HG02610 (cell line): Measurements from ENCODE around the gene XRCC3.

ENCODE experiments used
- ATAC-seq: cut with Tn5 transposase; IDR thresholded peaks from one replicate; pipeline ENCODE4 v1.9.1; 2021; ENCODE audit warnings: mild to moderate bottlenecking, moderate library complexity; ENCODE audit not compliant: unreplicated experiment

Gene XRCC3

DNA sequence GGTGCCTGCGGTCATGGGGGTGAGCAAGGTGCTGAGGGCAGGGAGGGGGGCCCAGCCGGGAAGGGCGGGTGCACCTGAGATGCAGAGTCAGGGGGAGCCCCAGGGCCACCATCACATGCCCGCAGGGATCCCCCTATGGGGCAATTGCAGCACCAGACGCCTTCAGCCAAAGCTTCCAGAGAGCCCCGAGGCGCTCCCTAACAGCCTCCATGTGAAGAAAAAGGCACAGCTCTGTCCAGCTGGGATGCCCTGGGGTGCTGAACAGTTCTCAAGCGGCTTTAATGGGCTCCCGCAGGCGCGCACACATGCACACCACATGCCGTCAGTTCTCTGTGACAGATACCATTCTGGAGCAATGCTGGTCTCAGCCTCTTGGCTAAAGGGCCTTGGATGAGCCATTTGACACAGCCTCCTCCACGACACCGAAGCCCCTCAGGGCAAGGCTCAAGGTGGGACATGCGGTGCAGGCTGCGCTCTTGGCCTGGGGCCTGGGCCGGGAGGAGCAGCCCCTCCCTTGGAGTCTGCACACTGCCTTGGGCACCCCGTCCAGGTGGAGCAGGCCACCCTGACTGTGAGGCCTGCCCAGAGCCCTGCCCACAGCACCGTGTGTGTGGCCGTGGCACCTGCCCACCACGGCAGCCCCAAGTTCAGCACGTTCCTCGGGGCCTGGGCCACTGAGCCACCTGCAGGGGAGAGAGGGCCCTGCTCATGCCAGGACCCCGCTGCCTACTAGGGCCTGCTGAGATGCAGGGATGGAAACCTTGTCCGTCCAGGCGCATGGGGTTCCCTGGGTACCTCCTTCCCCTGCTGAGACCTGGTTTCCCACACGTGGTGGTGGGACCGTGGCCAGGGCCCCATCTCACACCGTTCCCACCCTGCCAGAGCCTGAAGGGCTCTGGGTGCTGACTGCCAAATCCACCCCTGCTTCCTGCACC, 7.7 kb downstream of the XRCC3 start:
- ATAC-seq: no peak

DNA sequence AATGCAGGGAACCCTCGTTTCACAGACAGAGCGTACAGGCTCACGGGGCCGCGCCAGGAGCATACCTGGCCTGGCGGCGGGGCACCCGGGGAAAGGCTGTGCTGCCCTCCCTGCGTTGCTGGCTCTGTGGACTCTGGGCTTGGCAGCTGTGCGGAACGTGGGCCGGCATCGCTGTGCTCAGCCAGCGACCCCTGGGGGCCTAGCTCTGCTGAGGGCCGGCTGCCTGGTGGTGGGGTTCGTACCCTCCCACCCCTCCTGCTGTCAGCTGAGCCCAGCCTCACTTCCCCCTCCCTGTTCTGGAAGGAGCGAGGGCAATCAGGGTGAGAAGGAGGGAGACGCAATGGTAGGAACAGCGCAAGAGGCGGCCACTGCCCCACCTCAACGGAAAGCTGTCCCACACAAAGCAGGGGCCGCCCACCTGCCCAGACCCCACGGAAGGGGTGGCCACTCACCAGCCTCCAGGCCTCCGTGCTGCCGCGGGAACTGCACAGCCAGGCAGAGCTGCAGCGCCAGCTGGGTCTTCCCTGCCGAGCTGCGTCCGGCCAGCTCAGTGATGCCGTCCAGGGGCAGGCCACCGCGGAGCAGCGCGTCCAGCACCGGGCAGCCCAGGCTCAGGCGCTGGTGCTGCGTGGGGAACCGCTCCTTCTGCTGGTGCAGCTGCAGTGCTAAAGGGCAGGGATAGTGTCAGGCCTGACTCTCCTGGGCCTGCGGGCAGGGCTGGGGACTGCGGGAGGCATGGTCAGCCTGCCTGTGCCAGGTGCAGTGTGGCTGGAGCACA, 8.5 kb downstream of the XRCC3 start:
- ATAC-seq: no peak

DNA sequence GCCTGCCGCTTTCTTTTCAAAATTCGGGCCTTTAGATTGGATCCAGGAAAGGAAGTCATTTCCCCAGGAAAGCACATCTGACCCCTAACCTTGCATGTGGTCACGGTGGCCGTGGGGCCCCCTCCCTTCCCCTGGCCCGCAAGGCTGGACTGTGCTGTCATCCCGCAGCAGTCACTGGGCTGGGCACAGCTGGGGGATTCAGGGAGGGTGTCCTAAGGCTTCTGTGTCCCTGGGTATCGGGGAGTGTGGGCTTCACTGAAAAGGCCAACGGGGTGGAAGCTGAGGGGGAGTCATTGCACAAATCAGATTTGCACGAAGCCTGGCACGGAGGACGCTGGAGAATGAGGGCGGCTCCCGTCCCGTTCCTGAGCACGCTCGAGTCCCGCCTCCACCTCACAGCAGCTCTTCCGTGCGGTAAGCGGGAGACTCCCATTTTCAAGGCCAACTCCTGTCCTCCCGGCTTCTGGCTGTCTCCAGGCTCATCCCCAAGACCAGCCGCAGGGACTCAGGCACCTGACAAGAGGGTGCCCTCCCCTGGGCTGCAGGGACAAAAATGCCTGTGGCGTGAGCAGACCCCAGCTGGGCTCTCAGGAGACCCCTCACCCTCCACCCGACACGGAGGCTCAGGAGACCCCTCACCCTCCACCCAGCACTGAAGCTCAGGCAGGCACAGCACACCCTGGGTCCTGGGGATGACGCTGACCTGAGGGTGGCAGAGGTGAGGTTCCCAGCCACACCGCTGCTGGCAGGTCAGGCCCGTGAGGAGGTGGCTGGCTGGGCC, 9.6 kb downstream of the XRCC3 start:
- no peak for ATAC-seq

DNA sequence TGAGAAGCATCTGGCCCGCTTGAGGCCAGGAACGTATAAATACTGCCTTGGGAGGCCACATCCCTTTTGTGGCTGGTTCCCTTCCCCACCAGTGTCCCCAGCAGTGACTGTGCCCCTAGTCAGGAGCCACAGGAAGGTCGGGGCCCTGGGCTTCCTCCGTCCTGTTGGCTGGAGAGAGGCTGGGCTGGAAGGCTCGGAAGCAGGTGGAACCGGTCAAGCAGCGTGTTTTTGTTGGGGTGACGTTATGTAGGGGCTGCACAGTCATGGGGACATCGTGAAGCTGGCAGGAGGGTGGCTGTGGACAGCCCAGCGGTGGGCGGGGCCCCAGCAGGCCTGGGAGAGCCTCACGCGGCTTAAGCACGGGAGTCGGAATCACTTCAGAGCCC, 10.1 kb downstream of the XRCC3 start:
- ATAC-seq: no peak

DNA sequence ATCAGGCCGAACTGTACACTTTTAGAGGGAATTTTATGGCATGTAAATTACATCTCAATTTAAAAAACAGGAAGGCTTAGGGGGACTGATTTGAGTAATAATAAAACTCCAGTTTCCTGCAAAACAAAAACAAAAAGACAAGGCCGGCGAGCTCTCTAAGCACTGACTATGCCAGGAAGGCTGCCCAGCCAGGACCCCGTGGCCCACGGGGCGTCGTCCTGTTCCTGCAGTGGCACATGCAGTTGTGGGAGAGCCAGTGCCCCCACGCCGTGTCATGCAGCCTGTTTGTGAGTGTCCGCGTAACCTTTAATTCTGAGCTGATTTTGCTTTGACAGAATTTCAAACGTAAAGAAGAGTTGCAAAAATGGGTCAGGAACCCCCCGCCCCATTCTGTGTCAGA, 10.5 kb downstream of the XRCC3 start:
- ATAC-seq: no peak

DNA sequence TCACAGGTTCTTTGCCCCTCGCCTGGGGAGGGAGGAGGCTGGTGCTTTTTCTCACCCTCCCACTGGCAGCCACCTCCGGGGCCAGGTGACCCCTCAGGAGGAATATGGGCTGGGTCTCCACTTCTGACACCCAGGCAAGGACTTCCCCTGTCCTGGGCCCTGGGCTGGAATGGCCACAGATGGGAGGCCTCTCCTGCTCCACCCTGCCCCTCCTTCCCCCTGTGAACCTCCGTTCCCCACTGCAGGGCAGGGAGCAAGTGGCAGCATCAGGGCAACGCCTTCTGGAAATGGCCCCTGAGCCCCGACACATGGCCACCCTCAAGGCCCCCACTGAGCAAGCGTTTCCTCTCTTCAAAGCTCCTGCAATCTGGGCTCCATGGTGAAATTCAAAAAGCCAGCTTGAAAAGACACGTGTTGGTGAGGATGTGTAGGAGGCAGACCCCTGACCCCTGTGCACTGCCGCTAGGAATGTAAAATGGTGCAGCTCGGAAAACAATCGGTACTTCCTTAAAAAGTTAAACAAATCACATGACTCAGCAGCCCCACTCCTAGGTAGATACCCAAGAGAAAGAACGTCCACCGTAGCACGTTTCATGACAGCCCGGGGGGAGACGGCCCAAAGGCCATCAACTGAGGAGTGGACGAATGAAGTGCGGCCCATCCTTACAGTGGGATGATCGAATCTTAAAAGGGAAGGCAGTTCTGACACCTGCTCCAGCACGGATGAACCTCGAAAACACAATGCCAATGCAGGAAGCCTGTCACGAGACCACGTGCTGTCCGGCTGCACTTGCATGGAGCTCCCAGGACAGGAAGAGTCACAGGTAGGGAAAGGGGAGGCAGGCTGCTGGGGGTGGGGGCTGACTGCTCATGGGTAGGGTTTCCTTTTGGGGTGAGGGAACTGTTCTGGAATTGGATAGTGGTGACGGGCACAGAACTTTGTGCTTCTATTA, 11.5 kb downstream of the XRCC3 start:
- no peak for ATAC-seq

DNA sequence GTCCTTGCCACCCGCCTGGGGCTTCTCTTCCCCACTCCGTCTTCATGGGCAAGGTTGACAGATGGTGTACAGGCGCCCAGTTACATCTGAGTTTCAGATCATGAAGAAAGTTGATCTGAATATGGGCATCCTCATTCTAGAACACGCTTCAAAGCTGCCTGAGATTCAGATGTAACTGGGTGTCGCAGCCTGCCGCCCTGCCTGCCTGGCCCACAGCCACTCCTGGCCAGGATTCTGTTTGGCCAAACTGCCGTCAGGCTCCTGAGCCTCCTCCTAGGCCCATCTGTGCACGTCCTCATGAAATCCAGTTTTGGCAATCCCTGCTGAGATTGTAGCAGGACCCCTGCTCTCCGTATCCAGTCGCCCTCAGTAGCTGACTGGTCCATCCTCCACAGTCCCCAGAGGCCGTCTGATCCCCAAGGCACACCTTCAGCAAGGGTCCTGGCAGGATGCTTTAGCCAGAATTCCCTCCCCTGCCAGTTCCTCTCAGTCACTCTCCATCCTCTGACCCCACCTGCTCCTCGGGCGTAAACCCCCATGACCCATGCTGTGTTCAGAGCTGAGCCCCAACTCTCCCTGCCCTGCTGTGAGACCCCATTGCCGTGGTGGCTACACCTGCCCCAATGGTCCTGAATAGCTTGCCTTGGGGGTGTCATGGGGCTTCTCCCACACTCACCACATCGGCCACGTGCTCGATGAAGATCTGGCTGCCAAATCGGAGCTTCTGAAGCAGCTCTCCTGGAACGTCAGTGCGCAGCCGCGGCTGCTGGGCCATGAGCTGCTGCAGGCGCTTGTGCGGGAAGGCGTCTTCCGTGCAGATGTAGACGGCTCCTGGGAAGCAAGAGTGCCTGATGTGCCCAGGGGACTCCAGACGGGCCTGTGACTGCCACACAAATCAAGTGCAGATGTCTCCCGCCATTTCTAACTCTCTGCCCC, 12.5 kb downstream of the XRCC3 start:
- no peak for ATAC-seq

DNA sequence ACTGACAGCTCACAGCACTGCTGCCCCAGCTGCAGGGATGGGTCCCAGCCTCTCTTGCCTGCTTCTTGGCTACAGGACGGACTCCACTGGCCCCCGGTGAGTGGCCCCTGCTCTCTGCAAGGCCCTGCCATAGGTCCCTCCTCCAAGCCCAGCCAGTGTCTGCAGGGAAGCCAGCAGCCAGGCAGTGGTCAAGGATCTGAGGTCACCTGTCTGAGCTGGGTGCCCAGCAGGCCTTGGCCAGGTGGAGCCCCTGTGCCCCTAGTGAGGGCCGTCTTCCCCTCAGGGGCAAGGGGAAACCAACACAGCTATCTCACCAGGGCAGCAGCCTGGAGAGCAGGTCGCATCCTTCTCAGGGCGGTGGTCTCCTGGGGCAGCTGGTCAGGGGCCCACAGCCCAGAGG, 13.2 kb downstream of the XRCC3 start:
- no peak for ATAC-seq

DNA sequence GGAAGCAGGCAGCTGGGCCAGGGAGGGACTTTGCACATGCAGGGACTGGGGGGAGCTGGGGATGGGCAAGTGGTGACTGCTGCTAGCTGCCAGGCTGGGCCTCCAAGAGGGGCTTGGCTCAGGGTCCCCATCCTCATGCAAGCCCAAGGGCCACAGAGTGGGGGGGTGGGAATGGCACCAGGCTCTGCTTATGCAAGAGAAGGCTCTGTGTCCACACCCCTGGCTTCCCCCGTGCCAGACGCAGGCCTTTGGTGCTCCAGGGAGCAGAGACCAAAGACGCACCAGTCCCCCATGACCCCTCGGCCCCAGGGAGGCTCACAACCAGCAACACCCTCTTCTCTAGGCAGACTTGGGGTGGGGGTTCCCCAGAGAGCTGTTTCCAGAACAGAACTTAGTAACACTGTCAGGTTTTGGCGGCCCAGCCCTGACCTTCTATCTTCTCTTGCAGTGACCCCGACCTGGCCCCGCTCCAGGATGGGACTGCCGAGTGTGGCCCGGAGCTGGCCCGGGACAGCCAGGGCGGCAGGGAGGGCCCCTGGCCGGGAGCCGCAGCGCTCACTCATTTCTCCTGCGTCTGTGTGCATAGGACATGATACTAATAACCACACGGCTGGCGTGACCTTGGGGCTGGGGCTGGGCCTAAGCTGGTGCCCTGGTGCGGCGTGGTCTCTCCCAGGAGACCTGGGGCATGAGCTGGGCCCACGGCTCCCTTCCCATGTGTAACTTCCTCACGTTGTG, 14.3 kb downstream of the XRCC3 start:
- ATAC-seq: no peak

DNA sequence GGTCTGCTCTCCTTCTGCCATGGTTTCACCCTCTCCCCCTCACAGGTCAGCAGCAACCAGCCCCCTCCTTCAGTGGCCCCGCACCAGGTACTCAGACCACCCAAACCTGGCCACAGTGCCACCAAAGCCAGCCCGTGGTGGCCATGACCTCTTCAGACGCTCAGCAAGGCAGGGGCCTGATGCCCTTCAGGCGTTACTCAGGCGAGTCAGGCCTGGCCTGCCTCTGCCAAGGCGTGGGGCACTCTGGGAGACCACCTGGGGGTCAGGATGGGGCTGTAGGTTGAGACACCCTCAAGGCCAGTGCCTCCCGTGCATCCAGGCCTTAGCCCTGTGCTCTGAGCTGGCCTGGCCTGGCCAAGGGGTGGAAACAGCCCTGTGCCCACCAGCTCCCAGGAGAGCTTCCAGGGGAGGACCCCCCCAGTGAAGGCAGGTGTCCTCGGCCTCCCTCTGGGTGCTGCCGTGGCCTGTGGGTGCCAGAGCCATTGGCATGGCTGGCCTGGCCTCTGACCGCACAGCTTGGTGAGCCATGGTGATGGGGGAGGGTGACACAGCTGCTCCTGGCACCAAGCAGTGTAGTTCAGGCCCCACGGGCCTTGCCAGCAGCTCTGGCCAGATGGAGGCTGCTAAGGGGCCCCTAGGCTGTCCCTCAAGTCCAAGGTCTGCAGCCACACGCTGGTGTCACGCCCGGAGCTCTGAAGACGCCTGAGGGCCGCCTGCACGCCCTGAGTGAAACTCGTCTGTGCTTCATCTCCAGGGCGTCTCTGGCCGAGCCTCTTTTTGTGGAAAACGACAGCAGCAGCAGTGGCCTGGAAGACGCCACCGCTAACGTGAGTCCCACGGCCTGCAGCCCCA, 15.1 kb downstream of the XRCC3 start:
- no peak for ATAC-seq

DNA sequence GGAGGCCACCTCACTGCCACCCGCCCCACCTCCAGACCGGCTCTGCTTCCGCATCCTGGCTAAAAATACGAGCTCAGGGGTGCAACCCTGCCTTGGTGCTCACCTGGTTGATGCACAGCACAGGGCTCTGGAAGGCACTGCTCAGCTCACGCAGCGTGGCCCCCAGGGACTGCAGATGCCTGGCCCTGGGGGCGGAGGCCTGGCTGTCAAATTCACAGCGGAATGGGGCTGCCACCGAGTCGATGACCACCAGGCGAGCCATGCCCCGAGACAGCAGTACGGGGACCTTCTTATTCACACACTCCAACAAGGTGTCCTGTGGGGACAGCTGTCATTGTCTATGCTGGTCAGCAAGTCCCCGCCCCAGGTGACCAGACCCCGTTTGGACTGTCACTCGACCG, 16.0 kb downstream of the XRCC3 start:
- ATAC-seq: no peak

DNA sequence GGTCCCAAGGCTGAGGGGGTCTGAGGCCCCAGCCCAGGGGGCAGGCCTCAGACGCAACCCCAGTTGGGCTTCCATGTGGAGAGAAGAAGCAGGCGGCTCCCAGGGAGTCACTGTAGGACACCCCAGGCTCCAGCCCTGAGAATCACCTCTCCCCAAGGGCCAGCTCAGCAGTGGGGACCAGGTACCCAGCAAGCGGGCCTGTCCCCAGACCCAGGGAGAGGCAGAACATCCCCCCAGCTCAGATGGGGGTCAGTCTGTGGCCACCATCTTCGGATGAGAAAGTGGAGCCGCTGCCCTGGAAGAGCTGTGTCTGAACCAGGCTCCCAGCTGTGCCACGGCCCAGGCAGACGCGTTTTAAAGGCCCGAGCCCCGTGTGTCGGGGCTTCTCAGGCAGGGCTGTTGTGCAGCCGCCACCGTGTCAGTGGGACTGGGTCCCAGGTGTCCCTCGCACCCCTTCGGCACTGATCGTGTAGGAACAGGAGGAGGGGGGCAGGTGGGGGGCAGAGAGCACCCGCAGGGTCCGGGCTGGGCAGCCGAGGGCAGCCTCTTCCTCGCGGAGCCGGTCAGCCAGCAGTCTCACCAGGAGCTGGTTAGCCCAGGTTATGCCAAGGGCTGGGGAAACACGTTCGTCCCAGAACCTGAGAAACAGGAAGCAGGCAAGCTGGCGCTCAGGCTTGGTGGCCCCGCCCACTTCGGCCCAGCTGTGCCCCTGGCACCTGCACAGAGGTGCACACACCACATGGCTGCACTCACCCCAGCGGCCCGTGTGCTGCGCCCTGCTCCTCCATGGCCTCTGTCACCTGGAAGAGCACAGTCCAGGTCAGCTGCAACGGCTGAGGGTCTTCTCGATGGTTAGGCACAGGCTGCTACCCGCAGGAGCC, 16.6 kb downstream of the XRCC3 start:
- ATAC-seq: no peak

DNA sequence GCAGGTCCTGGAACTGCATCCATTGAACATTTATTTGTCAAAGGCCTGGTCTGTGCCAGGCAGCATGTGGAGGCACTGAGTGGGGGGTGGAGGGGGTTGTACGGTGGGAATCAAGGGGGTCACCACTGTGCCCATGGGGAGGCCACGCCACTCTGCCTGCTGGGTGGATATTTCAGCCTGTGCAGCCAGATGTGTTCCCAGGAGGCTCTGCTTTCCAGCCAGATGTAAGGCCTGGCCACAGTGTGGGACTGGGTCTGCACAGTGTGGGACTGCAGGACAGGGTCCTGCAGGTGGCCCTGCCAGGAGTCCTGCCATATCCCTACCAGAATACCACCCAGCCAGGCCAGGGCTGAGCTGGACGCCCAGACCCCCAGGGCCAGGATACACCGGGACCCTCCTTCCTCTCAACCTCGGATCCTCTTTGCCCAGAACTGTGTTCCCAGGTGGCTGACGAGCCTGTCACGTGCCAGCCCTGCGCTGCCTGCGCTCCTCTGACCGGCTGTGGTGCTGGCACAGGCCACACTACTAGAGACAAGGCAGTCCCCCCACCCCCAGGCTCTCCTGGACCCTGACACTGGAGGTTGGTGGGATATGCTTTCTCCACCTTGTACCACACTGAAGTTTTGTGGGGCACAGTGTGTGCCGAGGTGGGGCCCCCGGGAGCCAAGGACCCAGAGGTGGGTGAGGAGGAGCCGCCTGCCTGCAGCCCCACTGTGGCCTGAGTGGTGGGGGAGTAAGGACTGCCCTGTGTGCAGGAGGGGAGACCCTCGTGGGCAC, 17.5 kb downstream of the XRCC3 start:
- ATAC-seq: no peak

DNA sequence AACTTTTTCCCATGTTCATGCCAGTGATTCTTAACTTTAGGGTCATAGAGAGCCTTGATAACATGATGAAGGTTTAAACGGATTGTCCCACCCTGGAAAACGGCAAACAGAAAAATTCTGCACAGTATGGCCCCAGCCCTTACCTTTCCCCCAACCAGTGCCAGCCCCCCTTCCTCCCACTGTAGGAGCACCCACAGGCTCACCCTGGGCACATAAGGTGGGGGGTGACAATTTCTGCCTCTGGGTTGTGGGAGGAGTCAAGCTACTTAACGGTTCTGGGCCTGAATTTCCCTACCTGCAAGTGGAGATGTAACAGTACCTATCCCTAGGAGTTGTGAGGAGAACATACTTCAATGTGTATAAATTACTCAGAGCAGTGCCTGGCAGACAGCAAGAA, 18.0 kb downstream of the XRCC3 start:
- ATAC-seq: no peak

DNA sequence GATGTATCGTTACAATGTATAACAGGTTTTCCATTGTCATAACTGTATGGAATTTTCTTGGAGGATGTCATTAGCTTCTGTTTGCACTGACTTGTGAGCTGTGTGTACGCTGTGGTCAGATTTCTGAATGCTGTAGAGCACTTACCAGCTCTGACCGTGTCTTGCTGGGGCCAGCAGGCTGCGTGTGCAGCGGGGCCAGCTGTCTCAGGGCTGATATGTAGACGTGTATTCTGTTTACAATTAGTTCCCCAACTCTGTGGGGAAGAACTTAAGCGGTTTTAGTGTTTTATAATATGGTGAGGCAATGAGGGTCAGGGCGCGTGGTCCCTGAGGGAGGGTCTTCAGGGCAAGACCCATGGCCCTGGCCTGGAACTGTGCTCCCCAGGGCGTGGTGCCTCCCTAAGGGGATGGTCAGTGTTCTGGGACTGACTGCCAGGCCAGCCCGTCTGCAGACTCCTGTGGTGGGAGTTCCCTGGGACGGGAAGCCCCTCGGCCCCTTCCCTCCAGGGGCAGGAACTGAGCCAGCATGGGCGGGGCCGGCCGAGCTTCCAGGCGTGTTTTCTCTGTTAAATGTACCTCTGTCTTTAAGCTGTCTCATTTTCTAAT, 18.7 kb downstream of the XRCC3 start:
- ATAC-seq: no peak

DNA sequence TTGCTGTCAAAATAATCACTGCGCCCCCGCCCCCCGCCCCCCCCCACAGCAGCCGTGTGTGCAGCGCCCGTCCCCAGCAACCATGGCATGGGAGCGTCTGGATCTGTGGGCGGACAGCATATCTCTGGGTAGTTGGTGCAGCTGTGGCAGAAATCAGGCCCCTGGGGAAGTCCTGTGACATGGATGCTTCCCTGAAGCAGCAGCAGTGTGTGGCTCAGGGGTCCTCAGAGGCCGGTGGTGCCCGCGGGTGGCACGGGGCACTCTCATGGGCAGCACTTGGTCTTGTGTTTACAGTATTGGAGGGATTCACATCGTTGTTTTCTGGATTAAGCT, 19.2 kb downstream of the XRCC3 start:
- ATAC-seq: no peak
